Measurements from ENCODE around the gene LYRM7. TPM values are rescaled to one million over a fixed set of nuclear protein-coding genes. Genes with fewer than 3 reads are reported as not detected.
"Not testable (repeated sequence)": the region's sequence is repeated elsewhere in the genome, so short reads cannot be mapped to it uniquely, and the experiment has no call there.

The LYRM7 gene
- total RNA-seq, 2 donors from 2014 or later: 16.8 to 18.9 TPM

DNA sequence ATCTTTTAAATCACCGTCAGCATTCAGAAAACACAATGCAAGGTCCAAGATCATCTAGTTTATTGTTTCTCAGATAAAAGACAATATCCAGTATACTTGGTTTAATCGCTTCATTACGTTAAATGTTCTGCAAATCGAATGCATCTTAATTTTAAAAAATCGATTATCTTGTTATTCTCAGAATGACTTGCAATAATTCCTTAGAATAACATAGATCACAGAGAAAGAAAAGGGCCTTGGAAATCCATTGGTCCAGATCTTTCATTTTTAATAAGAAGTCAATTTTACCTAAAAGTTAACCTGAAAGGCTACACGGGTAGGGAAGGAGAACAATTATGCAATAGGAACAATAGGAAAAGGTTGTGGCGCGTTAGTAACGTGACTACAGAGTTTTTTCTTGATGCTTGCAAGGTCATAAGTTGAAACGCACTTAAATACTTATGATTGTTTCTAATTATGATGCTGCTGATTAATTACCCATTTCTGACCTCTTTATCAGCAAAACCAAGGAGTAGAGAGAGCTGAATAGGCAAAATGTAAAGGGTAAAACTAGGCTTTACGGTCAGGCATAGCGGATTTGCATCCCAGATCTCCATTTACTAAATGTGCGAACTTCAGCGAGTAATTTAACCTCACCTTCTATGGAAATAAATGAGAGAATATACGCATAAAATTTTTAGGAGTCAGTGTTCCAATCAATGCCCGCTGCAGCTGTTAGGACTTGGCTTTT, 769 bp upstream of the LYRM7 start:
- no peak for ATAC-seq
- intact Hi-C loops (cut with DNase I): loop anchor here in 1 of 2 donors (5.0 to 10.0 kb wide), 2 partner anchors 92 to 245 kb away; partner anchors contain the start of gene CDC42SE2

DNA sequence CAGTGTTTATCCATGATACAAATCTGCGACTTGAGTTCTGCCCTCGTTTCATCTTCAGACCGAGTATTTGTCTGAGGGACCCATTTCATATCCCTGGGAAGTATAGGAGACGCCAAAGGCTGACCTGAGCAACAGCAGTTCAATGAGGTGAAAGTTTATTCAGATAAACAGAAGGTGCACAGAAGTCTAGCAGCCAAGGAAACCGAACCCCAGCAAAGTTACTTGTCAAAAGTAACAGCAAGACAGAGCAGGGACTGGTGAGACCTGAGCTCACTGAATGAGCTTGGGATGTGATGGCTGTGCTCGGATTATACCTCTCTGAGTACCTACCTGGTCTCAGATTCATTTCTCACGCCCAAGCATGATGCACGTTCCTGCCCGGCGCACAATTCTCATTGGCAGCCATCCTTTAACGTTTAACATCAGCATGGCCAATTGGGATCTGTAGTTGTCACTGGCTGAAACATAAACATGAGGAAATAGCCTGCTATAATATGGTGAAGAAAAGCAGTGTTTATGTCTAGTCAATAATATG, 599 bp downstream of the LYRM7 start:
- intact Hi-C loops (cut with DNase I): loop anchor here in 1 of 2 donors (5.0 to 10.0 kb wide), 2 partner anchors 91 to 243 kb away; partner anchors contain the start of gene CDC42SE2
- DNase-seq: no peak
- ATAC-seq: no peak

More for the DNA sequence above, 769 bp upstream of the LYRM7 start:
- no peak for DNase-seq

DNA sequence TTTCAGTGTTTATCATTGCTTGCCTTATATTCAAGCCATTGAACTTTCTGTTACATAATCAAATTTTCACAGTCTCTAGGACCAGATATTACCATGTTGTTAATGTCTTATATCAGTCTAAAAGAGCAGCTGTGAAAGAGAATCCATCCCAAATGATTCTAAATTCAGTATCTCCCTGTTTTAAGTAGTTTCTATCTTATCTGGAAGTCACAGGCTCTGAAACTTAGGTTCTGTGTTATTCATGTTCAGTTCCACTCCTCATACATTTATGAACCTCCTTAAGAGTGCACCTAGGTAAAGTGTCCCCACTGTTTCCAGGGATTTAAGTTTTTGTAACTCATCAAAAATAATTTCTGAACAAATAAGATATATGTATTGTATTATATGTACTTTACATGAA, 9.7 kb downstream of the LYRM7 start:
- DNase-seq: no peak
- ATAC-seq: no peak
- intact Hi-C loops (cut with DNase I): no loop called here

DNA sequence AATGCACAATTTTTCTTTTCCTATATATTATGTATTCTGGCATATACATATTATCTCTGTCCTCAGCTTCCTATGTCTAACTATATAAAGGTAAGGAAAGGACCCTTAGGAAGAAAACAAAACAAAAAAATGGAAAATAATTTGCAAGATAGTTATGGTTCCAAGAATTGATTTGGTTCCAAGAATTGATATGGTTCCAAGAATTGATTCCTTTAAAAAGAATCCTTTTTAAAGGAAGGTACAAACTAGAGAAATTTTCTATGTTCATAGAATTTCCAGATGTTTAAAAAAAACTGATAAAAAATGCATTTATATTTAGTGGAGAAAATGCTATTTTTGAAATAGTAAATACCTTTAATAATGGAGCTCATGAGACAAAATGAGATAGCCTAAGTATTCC, 12.1 kb downstream of the LYRM7 start:
- intact Hi-C loops (cut with DNase I): no loop called here
- DNase-seq: no peak
- no peak for ATAC-seq

DNA sequence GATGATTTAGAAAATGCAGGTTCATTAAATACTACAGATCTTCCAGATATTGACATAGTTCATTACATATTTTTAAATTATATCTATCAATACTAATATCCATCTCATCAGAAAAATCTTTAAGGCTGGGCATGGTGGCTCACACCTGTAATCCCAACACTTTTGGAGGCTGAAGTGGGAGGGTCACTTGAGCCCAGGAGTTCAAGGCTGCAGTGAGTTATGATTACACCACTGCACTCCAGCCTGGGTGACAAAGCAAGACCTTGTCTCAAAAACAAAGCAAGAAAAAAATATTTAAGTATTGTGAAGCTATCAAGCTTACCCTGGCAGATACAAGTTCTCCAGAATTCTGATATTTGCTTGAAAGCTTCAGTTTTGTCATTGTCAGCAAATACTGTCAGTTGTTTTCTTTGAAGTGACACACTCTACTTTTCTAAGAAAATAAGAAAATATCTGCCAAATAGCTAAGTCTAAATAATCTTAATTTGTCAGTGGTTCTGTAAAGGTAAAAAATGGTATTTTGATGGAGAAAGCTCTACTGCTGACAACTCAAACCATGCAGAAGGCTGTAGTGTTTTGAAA, 14.9 kb downstream of the LYRM7 start:
- ATAC-seq: no peak
- intact Hi-C loops (cut with DNase I): no loop called here
- DNase-seq: no peak

DNA sequence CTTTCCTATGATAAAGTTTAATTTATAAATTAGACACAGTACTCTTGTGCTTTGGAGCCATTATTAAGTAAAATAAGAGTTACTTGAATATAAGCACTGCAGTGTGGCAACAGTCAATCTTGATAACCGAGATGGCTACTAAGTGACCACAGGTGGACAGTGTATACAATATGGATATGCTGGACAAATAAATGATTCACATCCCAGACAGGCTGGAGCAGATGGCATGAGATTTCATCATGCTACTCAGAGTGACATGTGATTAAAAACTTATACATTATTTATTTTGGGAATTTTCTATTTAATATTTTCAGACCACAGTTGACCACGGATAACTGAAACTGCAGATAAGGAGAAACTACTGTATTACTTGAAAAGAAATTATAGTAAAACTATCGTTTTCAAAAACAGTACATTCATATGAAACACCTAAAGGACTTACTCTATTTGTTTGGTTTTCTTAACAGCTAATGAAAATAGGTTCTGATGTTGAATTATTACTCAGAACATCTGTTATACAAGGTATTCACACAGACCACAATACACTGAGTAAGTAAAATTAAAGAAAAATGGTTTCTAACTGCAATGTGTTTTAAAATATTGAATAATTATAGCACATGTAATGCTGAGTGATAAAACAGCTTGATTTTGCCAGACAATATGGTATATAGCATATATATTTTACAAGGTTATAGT, 16.0 kb downstream of the LYRM7 start:
- no peak for DNase-seq
- intact Hi-C loops (cut with DNase I): no loop called here
- no peak for ATAC-seq

DNA sequence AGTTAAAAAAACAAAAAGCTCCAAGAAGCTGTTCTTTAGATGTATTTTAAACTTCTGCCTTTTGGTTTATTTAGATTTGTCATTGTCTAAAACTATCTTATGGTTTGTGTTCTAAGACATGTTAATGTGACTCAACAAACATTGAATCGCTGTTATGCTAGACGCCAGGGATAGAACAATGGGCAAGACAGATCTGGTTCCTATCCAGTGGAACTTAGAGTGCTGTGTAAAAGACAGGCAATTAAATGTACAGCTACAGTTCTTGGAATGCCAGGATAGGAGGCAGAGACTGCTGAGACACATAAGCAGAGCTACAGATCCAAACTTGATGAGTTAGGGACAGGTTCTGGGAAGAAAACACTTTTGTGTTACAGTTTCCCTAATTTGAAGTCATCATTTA, 22.4 kb downstream of the LYRM7 start:
- ATAC-seq (no peak), DNase-seq (no peak)
- intact Hi-C loops (cut with DNase I): no loop called here

DNA sequence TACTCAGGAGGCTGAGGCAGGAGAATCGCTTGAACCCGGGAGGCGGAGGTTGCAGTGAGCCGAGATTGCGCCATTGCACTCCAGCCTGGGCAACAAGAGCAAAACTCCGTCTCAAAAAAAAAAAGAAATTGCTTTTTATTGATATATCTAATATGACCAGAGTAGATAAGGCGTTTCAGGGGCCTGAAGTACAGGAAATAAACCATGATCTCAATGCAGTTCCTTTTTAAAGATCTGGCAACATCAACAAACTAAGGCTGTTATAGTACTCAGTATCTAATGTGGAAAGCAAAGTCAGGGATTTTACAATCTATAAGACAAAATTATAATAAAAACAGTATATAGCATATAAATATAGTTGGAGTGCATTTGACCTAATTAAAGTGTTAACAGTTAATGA, 23.2 kb downstream of the LYRM7 start:
- DNase-seq; ATAC-seq; intact Hi-C loops (cut with DNase I): not testable (repeated sequence)

DNA sequence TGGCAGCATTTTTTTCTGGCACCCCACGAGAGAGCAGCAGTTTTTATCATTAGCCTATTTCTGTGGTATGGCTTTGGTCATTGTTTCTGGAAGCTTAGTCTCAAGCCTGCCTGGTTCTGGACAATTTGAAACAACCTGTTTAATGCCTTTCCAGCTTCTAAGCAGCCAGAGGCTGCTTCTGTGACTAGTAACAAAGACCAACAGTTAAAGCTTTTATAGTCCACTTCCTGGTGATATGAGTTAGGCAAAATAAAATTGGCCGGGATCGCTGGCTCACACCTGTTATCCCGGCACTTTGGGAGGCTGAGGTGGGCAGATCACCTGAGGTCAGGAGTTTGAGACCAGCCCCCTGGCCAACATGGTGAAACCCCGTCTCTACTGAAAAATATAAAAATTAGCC, 24.0 kb downstream of the LYRM7 start:
- ATAC-seq: no peak
- DNase-seq: no peak
- intact Hi-C loops (cut with DNase I): no loop called here

DNA sequence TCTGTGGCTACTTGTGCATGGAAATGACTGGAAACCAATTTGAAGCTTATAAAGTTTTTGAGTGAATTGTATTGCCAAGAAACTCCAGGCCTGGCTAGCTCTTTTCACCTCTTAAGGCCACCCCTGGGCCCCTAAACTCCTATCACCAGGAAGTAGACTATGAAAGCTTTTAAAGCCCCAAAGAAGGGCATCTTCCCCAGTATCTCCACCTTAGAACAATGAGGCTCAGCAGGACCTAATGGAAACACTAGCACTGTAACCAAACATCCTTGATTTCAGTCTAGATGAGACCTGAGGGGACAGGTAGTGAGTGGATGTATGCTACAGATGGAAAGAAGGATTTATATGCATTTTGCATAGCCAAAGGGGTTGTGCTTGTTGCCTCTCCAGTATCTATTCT, 25.0 kb downstream of the LYRM7 start:
- intact Hi-C loops (cut with DNase I): no loop called here
- ATAC-seq (no peak), DNase-seq (no peak)

DNA sequence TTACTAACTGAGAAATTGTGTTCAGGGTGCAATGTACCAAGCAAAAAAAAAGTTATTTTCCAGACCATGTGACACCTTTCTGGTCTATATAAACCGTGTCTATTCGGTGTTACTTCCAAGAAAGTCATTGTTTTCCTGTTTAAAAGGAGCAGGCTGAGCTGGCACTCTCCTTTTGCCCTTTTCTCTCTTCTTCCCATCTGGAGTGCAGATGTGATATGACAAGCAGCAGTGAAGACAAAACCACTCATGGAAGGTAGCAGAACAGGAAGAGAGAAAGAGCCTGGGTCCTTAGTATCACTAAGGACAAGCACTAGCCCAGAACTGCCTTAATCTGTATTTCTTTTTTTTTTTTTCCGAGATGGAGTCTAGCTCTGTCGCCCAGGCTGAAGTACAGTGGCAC, 25.6 kb downstream of the LYRM7 start:
- ATAC-seq: no peak
- no peak for DNase-seq
- intact Hi-C loops (cut with DNase I): no loop called here

DNA sequence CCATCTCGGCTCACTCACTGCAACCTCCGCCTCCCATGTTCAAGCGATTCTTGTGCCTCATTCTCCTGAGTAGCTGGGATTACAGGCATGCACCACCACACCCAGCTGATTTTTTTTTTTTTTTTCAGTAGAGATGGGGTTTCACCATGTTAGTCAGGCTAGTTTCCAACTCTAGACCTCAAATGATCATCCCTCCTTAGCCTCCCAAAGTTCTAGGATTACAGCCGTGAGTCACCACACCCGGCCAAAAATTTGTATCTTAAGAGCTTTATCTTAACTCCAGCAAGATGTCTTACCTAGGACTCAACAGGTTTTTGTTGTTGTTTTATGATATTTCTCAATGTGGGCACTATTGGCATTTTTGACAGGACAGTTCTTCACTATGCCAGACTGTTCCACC, 27.9 kb downstream of the LYRM7 start:
- intact Hi-C loops (cut with DNase I): no loop called here
- no peak for DNase-seq
- ATAC-seq: no peak

DNA sequence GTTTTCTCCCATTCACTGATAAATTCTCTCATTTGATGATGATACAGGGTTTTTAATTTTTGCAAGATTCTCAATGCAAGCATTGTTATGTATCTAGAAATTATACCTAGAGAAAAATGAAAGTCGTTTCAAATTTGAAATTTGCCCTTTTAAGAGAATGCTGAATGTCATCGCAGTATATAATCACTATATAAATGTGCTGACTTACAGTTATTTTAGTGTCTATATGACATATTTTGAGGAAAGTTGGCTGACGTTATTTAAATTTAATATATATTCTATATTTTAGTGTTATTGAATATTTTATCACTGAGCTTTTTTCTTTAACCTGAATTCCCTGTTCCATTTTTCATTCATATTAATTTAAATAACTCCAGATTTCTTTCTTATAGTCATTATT, 29.8 kb downstream of the LYRM7 start:
- intact Hi-C loops (cut with DNase I): no loop called here
- DNase-seq: no peak
- ATAC-seq: no peak

DNA sequence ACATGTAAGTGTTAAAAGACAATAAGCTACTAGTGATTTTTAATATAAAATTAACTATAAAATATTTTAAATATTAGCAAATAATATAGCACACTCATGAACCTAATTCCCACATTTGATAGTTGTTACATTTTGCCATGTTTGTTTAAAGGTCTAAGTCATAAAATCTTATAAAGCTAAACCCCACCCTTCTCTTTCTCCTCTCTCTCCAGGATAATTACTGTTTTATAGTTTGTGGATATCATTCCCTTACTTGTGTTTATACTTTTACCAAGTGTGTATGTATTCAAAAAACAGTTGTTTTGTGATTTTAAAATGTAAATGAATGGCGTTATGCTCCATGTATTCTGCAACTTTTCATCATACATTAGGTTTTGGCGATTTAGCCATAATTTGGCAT, 34.2 kb downstream of the LYRM7 start:
- ATAC-seq (no peak), DNase-seq (no peak)
- intact Hi-C loops (cut with DNase I): no loop called here

DNA sequence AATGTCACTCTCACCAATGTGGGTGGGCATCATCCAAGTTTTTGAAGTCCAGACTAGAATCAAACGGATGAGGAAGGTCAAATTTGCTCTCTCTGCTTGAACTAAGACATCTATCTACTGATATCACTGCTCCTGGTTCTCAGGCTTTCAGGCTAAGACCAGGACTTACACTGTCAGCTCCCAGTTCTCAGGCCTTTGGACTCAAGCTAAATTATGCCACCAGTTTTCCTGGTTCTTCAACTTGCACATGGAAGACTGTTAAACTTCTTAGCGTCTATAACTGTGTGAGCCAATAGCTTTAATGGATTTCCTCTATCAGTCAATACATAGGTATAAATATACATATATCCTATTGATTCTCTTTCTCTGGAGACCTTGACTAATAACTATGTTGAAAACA, 35.3 kb downstream of the LYRM7 start:
- DNase-seq (no peak), ATAC-seq (no peak)
- intact Hi-C loops (cut with DNase I): no loop called here

DNA sequence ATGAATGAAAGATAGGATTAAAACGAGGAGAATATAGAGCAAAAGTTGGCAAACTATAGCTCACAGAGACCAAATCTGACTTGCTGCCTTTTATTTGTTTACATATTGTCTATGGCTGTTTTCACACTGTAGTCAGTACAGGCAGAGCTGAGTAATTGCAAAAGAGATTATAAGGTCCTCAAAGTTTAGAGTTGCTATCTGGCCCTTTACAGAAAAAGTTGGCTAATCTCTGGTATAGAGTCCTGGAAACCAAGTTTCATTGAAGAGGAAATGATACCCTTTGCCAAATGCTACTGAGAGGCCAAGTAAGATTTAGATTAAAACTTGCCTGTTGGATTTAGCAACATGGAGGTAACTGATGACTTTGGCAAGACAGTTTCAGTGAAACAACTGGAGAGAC, 36.0 kb downstream of the LYRM7 start:
- intact Hi-C loops (cut with DNase I): no loop called here
- no peak for ATAC-seq

DNA sequence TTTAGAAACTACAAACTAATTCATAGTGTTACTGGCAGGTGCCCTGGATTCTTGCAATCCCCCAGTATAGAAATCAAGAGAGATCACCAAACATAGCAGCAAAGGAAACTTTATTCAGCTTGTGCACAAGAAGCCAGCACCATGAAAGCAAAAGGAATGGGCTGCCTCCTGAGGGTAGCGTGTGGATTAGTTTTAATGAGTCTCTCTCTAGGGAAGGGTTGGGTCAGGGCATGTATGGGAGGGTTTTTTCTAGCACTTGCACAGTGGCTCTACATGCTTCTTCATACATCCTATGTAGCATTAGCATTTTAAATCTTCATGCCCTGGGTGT, 38.4 kb downstream of the LYRM7 start:
- no peak for DNase-seq
- intact Hi-C loops (cut with DNase I): no loop called here
- no peak for ATAC-seq

More for the DNA sequence above, 36.0 kb downstream of the LYRM7 start:
- no peak for DNase-seq

DNA sequence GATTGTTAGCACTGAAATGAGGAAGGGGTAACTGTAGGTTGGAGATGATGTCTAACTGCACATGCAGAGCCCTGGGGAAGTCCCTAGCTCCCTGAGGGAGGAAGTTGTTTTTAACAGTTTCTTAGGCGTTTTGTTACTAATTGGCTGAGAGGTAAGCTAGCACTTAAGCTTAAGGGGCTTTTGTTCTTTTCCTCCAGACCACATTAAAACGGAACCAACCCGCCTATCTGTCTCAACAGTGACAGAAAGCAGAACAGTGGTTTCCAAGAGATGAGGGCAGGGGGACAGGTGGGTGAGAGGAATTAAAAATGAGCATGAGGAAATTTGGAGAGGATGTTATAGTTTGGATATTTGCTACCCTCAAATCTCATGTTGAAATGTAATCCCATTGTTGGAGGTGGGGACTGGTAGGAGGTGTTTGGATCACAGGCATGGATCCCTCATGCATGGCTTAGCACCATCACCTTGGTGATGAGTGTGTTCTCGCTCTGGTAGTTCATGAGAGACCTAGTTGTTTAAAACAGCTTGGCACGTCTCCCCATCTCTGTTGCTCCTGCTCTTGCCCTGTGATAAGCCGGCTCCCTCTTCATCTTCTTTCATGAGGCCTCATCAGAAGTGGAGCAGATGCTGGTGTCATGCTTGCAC, 38.9 kb downstream of the LYRM7 start:
- intact Hi-C loops (cut with DNase I): no loop called here
- ATAC-seq (peak; percentile 47 to 53), DNase-seq (no peak)

DNA sequence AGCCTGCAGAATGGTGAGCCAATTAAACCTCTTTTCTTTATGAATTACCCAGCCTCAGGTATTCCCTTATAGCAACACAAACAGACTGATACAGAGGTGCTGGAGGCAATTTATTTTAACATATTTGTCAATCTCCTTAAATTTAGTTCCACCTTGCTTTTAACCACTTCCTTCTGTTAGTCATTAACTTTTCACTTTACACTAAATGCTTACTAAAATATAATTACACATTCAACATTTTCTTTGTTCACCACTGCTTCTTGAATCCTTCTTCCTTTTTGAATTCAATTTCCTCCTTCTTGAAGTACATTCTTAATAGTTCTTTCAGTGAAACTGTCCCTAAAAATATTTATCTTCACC, 39.4 kb downstream of the LYRM7 start:
- intact Hi-C loops (cut with DNase I): no loop called here
- ATAC-seq (no peak), DNase-seq (no peak)

DNA sequence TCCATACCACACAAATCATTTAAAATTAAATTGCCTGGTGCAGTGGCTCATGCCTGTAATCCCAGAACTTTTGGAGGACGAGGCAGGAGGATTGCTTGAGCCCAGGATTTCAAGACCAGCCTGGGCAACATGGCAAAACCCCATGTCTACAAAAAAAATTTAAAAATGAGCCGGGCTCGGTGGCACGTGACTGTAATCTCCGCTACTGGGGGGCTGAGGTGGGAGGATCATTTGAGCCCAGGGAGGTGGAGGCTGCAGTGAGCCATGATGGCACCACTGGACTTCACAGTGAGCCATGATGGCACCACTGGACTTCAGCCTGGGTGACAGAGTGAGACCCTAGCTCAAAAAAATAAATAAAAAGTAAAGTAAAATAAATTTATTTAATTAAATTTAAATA, 40.9 kb downstream of the LYRM7 start:
- intact Hi-C loops (cut with DNase I): no loop called here
- ATAC-seq (no peak), DNase-seq (no peak)

Measured in left cardiac atrium (tissue), 4 donors.